Lower leg skin (tissue), 4 donors: ENCODE measurements around the gene SLC6A4. TPM values are rescaled to one million over a fixed set of nuclear protein-coding genes. Genes with fewer than 3 reads are reported as not detected.
A peak's percentile ranks its signal among the peaks of the same experiment; 100 is the strongest.
"Not testable (repeated sequence)": the region's sequence is repeated elsewhere in the genome, so short reads cannot be mapped to it uniquely, and the experiment has no call there.

Experiments
- DNase-seq, 2 donors: peaks; one replicate each; pipeline ENCODE4 v3.0.0-alpha.2; 2019; ENCODE audit warnings: low spot score in 2 of 2
- H3K4me3 ChIP-seq: fragments of 200-600 bp; sonication (generic); 2 replicates; pipeline ENCODE4 v1.5.1; 2017; ENCODE audit warnings: mild to moderate bottlenecking, low read depth; ENCODE audit not compliant: poor library complexity, severe bottlenecking
- CTCF ChIP-seq, 3 donors: fragments of 450-650 bp; IDR thresholded peaks; one replicate each; pipeline ENCODE4 v1.5.1; 2016; ENCODE audit warnings: antibody characterized with exemption in 3 of 3, mild to moderate bottlenecking in 3 of 3, moderate library complexity in 2 of 3
- POLR2A ChIP-seq, 2 donors: fragments of 450-650 bp; IDR thresholded peaks; one replicate each; pipeline ENCODE4 v1.6.1; 2016 to 2017; ENCODE audit warnings: antibody characterized with exemption in 2 of 2, mild to moderate bottlenecking in 1 of 2, moderate library complexity in 1 of 2
- WGBS, 2 donors: methylation state at CpG; one replicate each; pipeline ENCODE4 v1.1.5; 2018; 5-methylcytosine and 5-hydroxymethylcytosine counted together
- intact Hi-C: fragments of 100-400 bp; cut with DNase I; formaldehyde crosslinking; loops from one replicate; pipeline ENCODE4 v1.15.0; 2023; ENCODE audit warnings: low total_unique reads
- total RNA-seq, 4 donors: library from RNA; depleted of rRNA; stranded (reverse); fragments of >200 nt; gene quantifications; one replicate each; pipeline ENCODE4 v1.1.0, GENCODE V29; 2016

SLC6A4 gene
- total RNA-seq, 4 donors from 2014 or later, result 0.25 to 1.7 (median 0.91) TPM

- intact Hi-C loops, result no loop called here
- no peak overlapping the region for H3K4me3 ChIP-seq
- no peak for TF ChIP-seq POLR2A (IDR thresholded peaks at IDR 0.05)
- no peak for TF ChIP-seq CTCF (IDR thresholded peaks at IDR 0.05)
- DNase-seq, result peak in 1 of 2 donors; percentile 49
- WGBS, 2 donors, result 30 to 46% methylated on average over 12 of the region's 12 CpGs
These were observed 533 bp downstream of the SLC6A4 start for GRCh38 chr17:30234964-30235363.

- no peak for TF ChIP-seq POLR2A (IDR thresholded peaks at IDR 0.05)
- no peak for TF ChIP-seq CTCF (IDR thresholded peaks at IDR 0.05)
- intact Hi-C loops, result no loop called here
- H3K4me3 ChIP-seq, result no peak overlapping the region
- DNase-seq, result peak in 1 of 2 donors; percentile 81
- 82 to 87% methylated on average over 6 of the region's 6 CpGs for WGBS, 2 donors
These were observed 1.2 kb downstream of the SLC6A4 start for GRCh38 chr17:30234296-30234695.

GRCh38 chr17:30232824-30233427 is 2.6 kb downstream of the SLC6A4 start:
- 70 to 78% methylated on average over 11 of the region's 11 CpGs for WGBS, 2 donors
- TF ChIP-seq POLR2A (IDR thresholded peaks at IDR 0.05) (no peak), CTCF (IDR thresholded peaks at IDR 0.05) (no peak)
- DNase-seq, result peak in 1 of 2 donors; percentile 74
- no peak overlapping the region for H3K4me3 ChIP-seq
- intact Hi-C loops, result no loop called here

- no peak overlapping the region for H3K4me3 ChIP-seq
- peak in 1 of 2 donors; percentile 68 for DNase-seq
- 80 to 85% methylated on average over 10 of the region's 10 CpGs for WGBS, 2 donors
- TF ChIP-seq POLR2A (IDR thresholded peaks at IDR 0.05), result no peak
- TF ChIP-seq CTCF (IDR thresholded peaks at IDR 0.05), result no peak
- intact Hi-C loops, result no loop called here
These were observed 3.3 kb downstream of the SLC6A4 start for GRCh38 chr17:30232015-30232823.

GRCh38 chr17:30230596-30231125 is 4.8 kb downstream of the SLC6A4 start:
- TF ChIP-seq POLR2A (IDR thresholded peaks at IDR 0.05), result no peak
- no peak for TF ChIP-seq CTCF (IDR thresholded peaks at IDR 0.05)
- 84 to 86% methylated on average over 7 of the region's 7 CpGs for WGBS, 2 donors
- peak in 1 of 2 donors; percentile 40 for DNase-seq
- no peak overlapping the region for H3K4me3 ChIP-seq
- intact Hi-C loops, result no loop called here

GRCh38 chr17:30230009-30230408 is 5.5 kb downstream of the SLC6A4 start:
- 33 to 41% methylated on average over 1 of the region's 1 CpG for WGBS, 2 donors
- H3K4me3 ChIP-seq, DNase-seq, intact Hi-C loops: not testable (repeated sequence)
